H1 (cell line): ENCODE data around the gene NFE2L2. TPM values are rescaled to one million over a fixed set of nuclear protein-coding genes. Genes with fewer than 3 reads are reported as not detected.

Source experiments
- ATF2 ChIP-seq: IDR thresholded peaks from 2 replicates; pipeline ENCODE4 v1.6.1; 2012; ENCODE audit warnings: low read length, inconsistent platforms
- CTBP2 ChIP-seq: IDR thresholded peaks from 2 replicates; pipeline ENCODE4 v1.7.0; 2011; ENCODE audit warnings: borderline replicate concordance, mild to moderate bottlenecking, moderate library complexity, mixed read lengths, low read length; ENCODE audit not compliant: insufficient read depth, insufficient read length
- EZH2 ChIP-seq: fragments of 200-600 bp; sonication (generic); IDR thresholded peaks from 2 replicates; pipeline ENCODE4 v1.7.1; 2012; ENCODE audit warnings: low read depth, mild to moderate bottlenecking, moderate library complexity, low read length, inconsistent platforms; ENCODE audit not compliant: severe bottlenecking
- JUND ChIP-seq: IDR thresholded peaks from 2 replicates; pipeline ENCODE4 v1.6.1; 2011; ENCODE audit warnings: mild to moderate bottlenecking, improper control_type of control experiment, low read length
- PHF8 ChIP-seq: fragments of 200-600 bp; sonication (generic); conservative IDR thresholded peaks from 2 replicates; pipeline ENCODE4 v1.7.1; 2012; ENCODE audit warnings: low read depth, mild to moderate bottlenecking, inconsistent platforms, low read length, moderate library complexity
- SP4 ChIP-seq: IDR thresholded peaks from 2 replicates; pipeline ENCODE4 v1.6.1; 2012; ENCODE audit warnings: low read length, inconsistent platforms
- SUZ12 ChIP-seq: fragments of 200-600 bp; sonication (generic); IDR thresholded peaks from 2 replicates; pipeline ENCODE4 v1.6.1; 2012; ENCODE audit warnings: mild to moderate bottlenecking, inconsistent platforms, low read length, moderate library complexity, mixed read lengths
- ZNF274 ChIP-seq: IDR thresholded peaks from 2 replicates; pipeline ENCODE4 v1.7.0; 2012; ENCODE audit warnings: low read length, borderline replicate concordance; ENCODE audit errors: extremely low read depth
- polyA plus RNA-seq, 7 experiments: library from polyadenylated mRNA; depleted of rRNA in 3 of 7; stranded (reverse) in 5 of 7; unstranded in 2 of 7; fragments of >200 nt in 5 of 7; fragments of 200-250 nt in 2 of 7; gene quantifications; 1 replicate in 5 of 7; 2 replicates in 1 of 7; 4 replicates in 1 of 7; pipeline versions ENCODE4 v1.2.1 to v1.2.3, GENCODE V29; 2011 to 2013; ENCODE audit warnings: missing spikeins in 2 of 7, mixed read lengths in 2 of 7
- total RNA-seq: library from RNA; stranded (reverse); fragmentation: NEBNext Ultra II Directional; extraction: Animal tissue kit (Norgen Biotek cat#: 25700); gene quantifications from 2 replicates; pipeline ENCODE4 v1.2.1, GENCODE V29; 2021
- TF ChIP-seq, protein P1 (sequence below): fragments of 300-600 bp; sonication (generic); IDR thresholded peaks from 2 replicates; pipeline ENCODE4 v1.7.1; 2012; ENCODE audit warnings: low read length, moderate library complexity, mild to moderate bottlenecking, inconsistent platforms; ENCODE audit not compliant: insufficient replicate concordance

NFE2L2 gene
- total and polyA plus RNA-seq, 2 of the 8 experiments (the other 6 are each of a cell fraction or from before 2014, with no cell fraction given), result 33.2 to 34.5 TPM

- TF ChIP-seq, protein P1, sequence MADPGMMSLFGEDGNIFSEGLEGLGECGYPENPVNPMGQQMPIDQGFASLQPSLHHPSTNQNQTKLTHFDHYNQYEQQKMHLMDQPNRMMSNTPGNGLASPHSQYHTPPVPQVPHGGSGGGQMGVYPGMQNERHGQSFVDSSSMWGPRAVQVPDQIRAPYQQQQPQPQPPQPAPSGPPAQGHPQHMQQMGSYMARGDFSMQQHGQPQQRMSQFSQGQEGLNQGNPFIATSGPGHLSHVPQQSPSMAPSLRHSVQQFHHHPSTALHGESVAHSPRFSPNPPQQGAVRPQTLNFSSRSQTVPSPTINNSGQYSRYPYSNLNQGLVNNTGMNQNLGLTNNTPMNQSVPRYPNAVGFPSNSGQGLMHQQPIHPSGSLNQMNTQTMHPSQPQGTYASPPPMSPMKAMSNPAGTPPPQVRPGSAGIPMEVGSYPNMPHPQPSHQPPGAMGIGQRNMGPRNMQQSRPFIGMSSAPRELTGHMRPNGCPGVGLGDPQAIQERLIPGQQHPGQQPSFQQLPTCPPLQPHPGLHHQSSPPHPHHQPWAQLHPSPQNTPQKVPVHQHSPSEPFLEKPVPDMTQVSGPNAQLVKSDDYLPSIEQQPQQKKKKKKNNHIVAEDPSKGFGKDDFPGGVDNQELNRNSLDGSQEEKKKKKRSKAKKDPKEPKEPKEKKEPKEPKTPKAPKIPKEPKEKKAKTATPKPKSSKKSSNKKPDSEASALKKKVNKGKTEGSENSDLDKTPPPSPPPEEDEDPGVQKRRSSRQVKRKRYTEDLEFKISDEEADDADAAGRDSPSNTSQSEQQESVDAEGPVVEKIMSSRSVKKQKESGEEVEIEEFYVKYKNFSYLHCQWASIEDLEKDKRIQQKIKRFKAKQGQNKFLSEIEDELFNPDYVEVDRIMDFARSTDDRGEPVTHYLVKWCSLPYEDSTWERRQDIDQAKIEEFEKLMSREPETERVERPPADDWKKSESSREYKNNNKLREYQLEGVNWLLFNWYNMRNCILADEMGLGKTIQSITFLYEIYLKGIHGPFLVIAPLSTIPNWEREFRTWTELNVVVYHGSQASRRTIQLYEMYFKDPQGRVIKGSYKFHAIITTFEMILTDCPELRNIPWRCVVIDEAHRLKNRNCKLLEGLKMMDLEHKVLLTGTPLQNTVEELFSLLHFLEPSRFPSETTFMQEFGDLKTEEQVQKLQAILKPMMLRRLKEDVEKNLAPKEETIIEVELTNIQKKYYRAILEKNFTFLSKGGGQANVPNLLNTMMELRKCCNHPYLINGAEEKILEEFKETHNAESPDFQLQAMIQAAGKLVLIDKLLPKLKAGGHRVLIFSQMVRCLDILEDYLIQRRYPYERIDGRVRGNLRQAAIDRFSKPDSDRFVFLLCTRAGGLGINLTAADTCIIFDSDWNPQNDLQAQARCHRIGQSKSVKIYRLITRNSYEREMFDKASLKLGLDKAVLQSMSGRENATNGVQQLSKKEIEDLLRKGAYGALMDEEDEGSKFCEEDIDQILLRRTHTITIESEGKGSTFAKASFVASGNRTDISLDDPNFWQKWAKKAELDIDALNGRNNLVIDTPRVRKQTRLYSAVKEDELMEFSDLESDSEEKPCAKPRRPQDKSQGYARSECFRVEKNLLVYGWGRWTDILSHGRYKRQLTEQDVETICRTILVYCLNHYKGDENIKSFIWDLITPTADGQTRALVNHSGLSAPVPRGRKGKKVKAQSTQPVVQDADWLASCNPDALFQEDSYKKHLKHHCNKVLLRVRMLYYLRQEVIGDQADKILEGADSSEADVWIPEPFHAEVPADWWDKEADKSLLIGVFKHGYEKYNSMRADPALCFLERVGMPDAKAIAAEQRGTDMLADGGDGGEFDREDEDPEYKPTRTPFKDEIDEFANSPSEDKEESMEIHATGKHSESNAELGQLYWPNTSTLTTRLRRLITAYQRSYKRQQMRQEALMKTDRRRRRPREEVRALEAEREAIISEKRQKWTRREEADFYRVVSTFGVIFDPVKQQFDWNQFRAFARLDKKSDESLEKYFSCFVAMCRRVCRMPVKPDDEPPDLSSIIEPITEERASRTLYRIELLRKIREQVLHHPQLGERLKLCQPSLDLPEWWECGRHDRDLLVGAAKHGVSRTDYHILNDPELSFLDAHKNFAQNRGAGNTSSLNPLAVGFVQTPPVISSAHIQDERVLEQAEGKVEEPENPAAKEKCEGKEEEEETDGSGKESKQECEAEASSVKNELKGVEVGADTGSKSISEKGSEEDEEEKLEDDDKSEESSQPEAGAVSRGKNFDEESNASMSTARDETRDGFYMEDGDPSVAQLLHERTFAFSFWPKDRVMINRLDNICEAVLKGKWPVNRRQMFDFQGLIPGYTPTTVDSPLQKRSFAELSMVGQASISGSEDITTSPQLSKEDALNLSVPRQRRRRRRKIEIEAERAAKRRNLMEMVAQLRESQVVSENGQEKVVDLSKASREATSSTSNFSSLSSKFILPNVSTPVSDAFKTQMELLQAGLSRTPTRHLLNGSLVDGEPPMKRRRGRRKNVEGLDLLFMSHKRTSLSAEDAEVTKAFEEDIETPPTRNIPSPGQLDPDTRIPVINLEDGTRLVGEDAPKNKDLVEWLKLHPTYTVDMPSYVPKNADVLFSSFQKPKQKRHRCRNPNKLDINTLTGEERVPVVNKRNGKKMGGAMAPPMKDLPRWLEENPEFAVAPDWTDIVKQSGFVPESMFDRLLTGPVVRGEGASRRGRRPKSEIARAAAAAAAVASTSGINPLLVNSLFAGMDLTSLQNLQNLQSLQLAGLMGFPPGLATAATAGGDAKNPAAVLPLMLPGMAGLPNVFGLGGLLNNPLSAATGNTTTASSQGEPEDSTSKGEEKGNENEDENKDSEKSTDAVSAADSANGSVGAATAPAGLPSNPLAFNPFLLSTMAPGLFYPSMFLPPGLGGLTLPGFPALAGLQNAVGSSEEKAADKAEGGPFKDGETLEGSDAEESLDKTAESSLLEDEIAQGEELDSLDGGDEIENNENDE, result no peak
- no peak for TF ChIP-seq EZH2
- TF ChIP-seq SP4, result no peak
- no peak for TF ChIP-seq PHF8
- TF ChIP-seq JUND, result no peak
- TF ChIP-seq ZNF274, result no peak
- no peak for TF ChIP-seq CTBP2
- no peak for TF ChIP-seq ATF2
- no peak for TF ChIP-seq SUZ12
Measured at GRCh38 chr2:177190941-177191340, 73.6 kb downstream of the NFE2L2 start (continued).
